Natural killer cell (primary cell): ENCODE data around the gene ESR1. TPM values are rescaled to one million over a fixed set of nuclear protein-coding genes. Genes with fewer than 3 reads are reported as not detected.

Experiments
- ATAC-seq, 3 donors: fragments of 150-1000 bp in 2 of 3; fragments of 200-7000 bp in 1 of 3; cut with Tn5 transposase; 1 replicate in 1 of 3; 2 replicates in 2 of 3; pipeline ENCODE4 v1.10.0; 2021; ENCODE audit warnings: mild to moderate bottlenecking in 2 of 3, moderate library complexity in 2 of 3
- DNase-seq, 2 donors: peaks; one replicate each; pipeline versions ENCODE4 v3.0.0 to v3.0.0-alpha.2; 2013 to 2021; ENCODE audit warnings: mixed read lengths in 1 of 2
- H3K27ac ChIP-seq: one replicate; pipeline ENCODE4 v1.5.1; 2013; ENCODE audit warnings: mild to moderate bottlenecking, low read length
- H3K27me3 ChIP-seq: one replicate; pipeline ENCODE4 v1.6.1; 2013; ENCODE audit warnings: low read length; ENCODE audit not compliant: control insufficient read depth, insufficient read depth
- H3K36me3 ChIP-seq: one replicate; pipeline ENCODE4 v1.6.1; 2013; ENCODE audit warnings: low read length; ENCODE audit not compliant: control insufficient read depth, insufficient read depth
- H3K4me1 ChIP-seq: one replicate; pipeline ENCODE4 v1.6.1; 2013; ENCODE audit warnings: low read length; ENCODE audit not compliant: control insufficient read depth, insufficient read depth
- H3K4me3 ChIP-seq: one replicate; pipeline ENCODE4 v1.5.1; 2013; ENCODE audit warnings: low read length
- H3K9me3 ChIP-seq: one replicate; pipeline ENCODE4 v1.6.1; 2013; ENCODE audit warnings: low read length; ENCODE audit not compliant: control insufficient read depth, insufficient read depth
- H3K27ac Mint-ChIP-seq, 2 donors: one replicate each; pipeline ENCODE4 v1.8.0; 2022; ENCODE audit warnings: mild to moderate bottlenecking in 2 of 2, mixed read lengths in 2 of 2, moderate library complexity in 1 of 2
- H3K27me3 Mint-ChIP-seq, 2 donors: one replicate each; pipeline ENCODE4 v1.8.0; 2022; ENCODE audit warnings: low read depth in 2 of 2, mixed read lengths in 2 of 2
- H3K36me3 Mint-ChIP-seq: one replicate; pipeline ENCODE4 v1.8.0; 2022; ENCODE audit warnings: mixed read lengths
- H3K4me1 Mint-ChIP-seq, 2 donors: one replicate each; pipeline ENCODE4 v1.8.0; 2022; ENCODE audit warnings: mixed read lengths in 2 of 2
- H3K4me3 Mint-ChIP-seq: one replicate; pipeline ENCODE4 v1.8.0; 2022; ENCODE audit warnings: mild to moderate bottlenecking, moderate library complexity, mixed read lengths
- H3K9me3 Mint-ChIP-seq, 2 donors: one replicate each; pipeline ENCODE4 v1.8.0; 2022; ENCODE audit warnings: mixed read lengths in 2 of 2
- WGBS: methylation state at CpG from one replicate; pipeline ENCODE4 v1.1.7; 2013; ENCODE audit warnings: missing lambda C conversion rate; ENCODE audit not compliant: insufficient coverage; 5-methylcytosine and 5-hydroxymethylcytosine counted together
- intact Hi-C: fragments of 100-400 bp; cut with micrococcal nuclease; formaldehyde crosslinking; loops from one replicate; pipeline ENCODE4 v1.14.2; 2022
- total RNA-seq, 4 donors: library from RNA; stranded (reverse); fragments of 120-200 nt in 1 of 4; gene quantifications; one replicate each; pipeline versions ENCODE4 v1.2.3 to v1.2.4, GENCODE V29; 2013 to 2022
- TF ChIP-seq, protein P1 (sequence below): fragments of 200-600 bp; IDR thresholded peaks from one replicate; pipeline ENCODE4 v1.8.0; 2022; ENCODE audit warnings: antibody characterized with exemption

ESR1 gene
- total RNA-seq, 3 donors from 2014 or later (not counting 1 experiment from before 2014, with no cell fraction given), result 0.11 to 0.64 (median 0.60) TPM

DNA sequence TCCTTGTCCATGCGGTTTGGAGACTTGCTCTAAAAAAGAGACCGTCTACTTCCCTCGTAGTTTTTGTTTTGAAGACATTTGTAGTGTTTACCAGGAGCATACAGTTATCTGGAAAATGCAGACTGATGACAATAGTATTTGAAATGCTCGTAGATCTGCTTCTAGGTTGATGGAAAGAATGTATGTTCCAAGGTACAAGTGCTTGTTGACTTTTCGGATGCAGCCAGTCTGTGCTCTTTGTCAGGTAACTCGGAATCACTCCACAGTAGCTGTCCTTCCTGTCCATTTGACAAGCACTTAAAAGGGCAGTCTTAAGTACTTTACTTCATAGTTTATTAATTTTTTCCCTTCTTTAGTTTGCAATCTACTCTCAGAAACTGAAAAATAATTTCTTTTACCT is 194.8 kb downstream of the ESR1 start:
- H3K9me3 ChIP-seq, result no peaks in the 10 kb centered on the region
- 92% methylated on average over 6 of the region's 6 CpGs for WGBS
- no peaks in the 10 kb centered on the region for H3K4me1 ChIP-seq
- ATAC-seq (no peak), DNase-seq (no peak)
- no peak overlapping the region for H3K27ac Mint-ChIP-seq
- no peaks in the 10 kb centered on the region for H3K27me3 ChIP-seq
- no peaks in the 10 kb centered on the region for H3K9me3 Mint-ChIP-seq
- H3K27ac ChIP-seq, result no peak overlapping the region
- TF ChIP-seq, protein P1, sequence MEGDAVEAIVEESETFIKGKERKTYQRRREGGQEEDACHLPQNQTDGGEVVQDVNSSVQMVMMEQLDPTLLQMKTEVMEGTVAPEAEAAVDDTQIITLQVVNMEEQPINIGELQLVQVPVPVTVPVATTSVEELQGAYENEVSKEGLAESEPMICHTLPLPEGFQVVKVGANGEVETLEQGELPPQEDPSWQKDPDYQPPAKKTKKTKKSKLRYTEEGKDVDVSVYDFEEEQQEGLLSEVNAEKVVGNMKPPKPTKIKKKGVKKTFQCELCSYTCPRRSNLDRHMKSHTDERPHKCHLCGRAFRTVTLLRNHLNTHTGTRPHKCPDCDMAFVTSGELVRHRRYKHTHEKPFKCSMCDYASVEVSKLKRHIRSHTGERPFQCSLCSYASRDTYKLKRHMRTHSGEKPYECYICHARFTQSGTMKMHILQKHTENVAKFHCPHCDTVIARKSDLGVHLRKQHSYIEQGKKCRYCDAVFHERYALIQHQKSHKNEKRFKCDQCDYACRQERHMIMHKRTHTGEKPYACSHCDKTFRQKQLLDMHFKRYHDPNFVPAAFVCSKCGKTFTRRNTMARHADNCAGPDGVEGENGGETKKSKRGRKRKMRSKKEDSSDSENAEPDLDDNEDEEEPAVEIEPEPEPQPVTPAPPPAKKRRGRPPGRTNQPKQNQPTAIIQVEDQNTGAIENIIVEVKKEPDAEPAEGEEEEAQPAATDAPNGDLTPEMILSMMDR, result no peak
- H3K36me3 Mint-ChIP-seq, result no peaks in the 10 kb centered on the region
- peaks cover 0 to 6% of the 10 kb centered on the region in 2 donors for H3K27me3 Mint-ChIP-seq
- intact Hi-C loops, result no loop called here
- no peak overlapping the region for H3K4me3 ChIP-seq
- H3K4me1 Mint-ChIP-seq, result no peaks in the 10 kb centered on the region
- no peak overlapping the region for H3K4me3 Mint-ChIP-seq
- no peaks in the 10 kb centered on the region for H3K36me3 ChIP-seq

DNA sequence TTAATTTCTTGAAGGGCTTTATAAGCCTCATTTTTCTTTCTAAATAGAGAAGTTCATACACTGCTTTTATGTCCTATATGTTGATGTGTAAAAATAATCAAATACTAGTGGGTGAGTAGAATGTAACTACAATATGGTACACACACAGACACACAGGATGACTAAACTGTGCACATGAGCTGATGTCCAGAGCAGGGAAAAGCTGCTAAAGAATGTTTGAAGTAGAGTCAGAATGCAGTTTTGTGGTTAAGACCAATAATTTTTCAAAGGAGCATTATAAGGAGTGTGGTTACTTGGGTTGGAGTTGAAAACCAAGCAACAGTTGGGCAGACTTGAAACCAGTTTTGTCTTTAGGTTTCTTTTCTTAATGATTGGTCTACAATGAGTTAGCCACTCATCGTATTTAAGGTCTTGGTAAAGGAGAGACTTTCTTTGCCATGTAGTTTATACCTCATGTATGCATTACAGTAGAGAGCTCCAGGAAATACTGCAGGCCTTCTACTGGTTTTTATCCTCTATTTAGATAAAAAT is 196.6 kb downstream of the ESR1 start:
- no peak overlapping the region for H3K27ac Mint-ChIP-seq
- H3K9me3 Mint-ChIP-seq, result no peaks in the 10 kb centered on the region
- no peaks in the 10 kb centered on the region for H3K9me3 ChIP-seq
- TF ChIP-seq, protein P1, result no peak
- no peaks in the 10 kb centered on the region for H3K36me3 ChIP-seq
- H3K27me3 Mint-ChIP-seq, result peaks cover 0 to 6% of the 10 kb centered on the region in 2 donors
- H3K4me3 Mint-ChIP-seq, result no peak overlapping the region
- no peak overlapping the region for H3K4me3 ChIP-seq
- no peaks in the 10 kb centered on the region for H3K4me1 ChIP-seq
- 0% methylated on average over 1 of the region's 1 CpG for WGBS
- ATAC-seq (no peak), DNase-seq (no peak)
- H3K4me1 Mint-ChIP-seq, result no peaks in the 10 kb centered on the region
- H3K27ac ChIP-seq, result no peak overlapping the region
- no peaks in the 10 kb centered on the region for H3K27me3 ChIP-seq
- intact Hi-C loops, result no loop called here
- no peaks in the 10 kb centered on the region for H3K36me3 Mint-ChIP-seq

DNA sequence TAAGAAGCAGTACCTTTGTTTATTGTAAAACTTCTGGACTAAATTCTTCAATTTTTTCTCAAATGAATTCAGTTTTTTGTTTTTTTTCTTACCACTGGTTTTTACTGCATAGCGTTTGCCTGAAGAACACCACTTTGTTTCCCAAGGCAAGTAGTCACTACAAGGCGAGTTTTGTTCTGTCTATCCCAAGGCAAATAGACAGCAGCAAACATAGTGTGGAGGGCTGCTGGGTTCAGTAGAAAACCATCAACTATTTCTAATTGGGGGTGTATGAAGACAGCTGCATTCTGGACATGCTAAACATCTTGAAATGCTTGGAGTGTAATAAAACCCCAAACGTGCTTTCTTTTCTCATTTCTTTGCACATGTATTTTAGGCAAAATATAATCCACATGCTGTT is 197.4 kb downstream of the ESR1 start:
- intact Hi-C loops, result no loop called here
- 67% methylated on average over 3 of the region's 3 CpGs for WGBS
- H3K4me3 ChIP-seq, result no peak overlapping the region

More for the DNA sequence above, 197.4 kb downstream of the ESR1 start:
- Mint-ChIP-seq H3K27ac (no peak overlapping the region), H3K36me3 (no peaks in the 10 kb centered on the region), H3K4me3 (no peak overlapping the region), H3K9me3 (no peaks in the 10 kb centered on the region), H3K4me1 (no peaks in the 10 kb centered on the region), H3K27me3 (peaks cover 3 to 6% of the 10 kb centered on the region in 2 donors)
- Histone ChIP-seq H3K4me1 (no peaks in the 10 kb centered on the region), H3K36me3 (no peaks in the 10 kb centered on the region), H3K27ac (no peak overlapping the region), H3K27me3 (no peaks in the 10 kb centered on the region), H3K9me3 (no peaks in the 10 kb centered on the region)
- DNase-seq, result no peak
- TF ChIP-seq, protein P1, result no peak
- ATAC-seq, result no peak
